DND-41 (cell line): ENCODE results near the gene FOSB.

Experiments used
- ATAC-seq: fragments of 200-7000 bp; cut with Tn5 transposase; 3 replicates; pipeline ENCODE4 v1.9.1; 2021; ENCODE audit warnings: low read depth; ENCODE audit not compliant: insufficient read depth
- DNase-seq: peaks from one replicate; pipeline ENCODE4 v3.0.0-alpha.2; 2020
- H2AFZ ChIP-seq: 2 replicates; pipeline ENCODE4 v1.6.0; 2012; ENCODE audit warnings: low read depth, low read length
- H3K27ac ChIP-seq: 2 replicates; pipeline ENCODE4 v1.5.1; 2012; ENCODE audit warnings: low read length, inconsistent platforms
- H3K27me3 ChIP-seq: fragments of 200-600 bp; sonication (generic); 2 replicates; pipeline ENCODE4 v1.6.0; 2012; ENCODE audit warnings: low read length, mild to moderate bottlenecking, inconsistent platforms; ENCODE audit not compliant: insufficient read depth, poor library complexity
- H3K36me3 ChIP-seq: 2 replicates; pipeline ENCODE4 v1.5.1; 2012; ENCODE audit warnings: low read length, inconsistent platforms; ENCODE audit not compliant: insufficient read depth
- H3K4me1 ChIP-seq: 2 replicates; pipeline ENCODE4 v1.5.1; 2012; ENCODE audit warnings: mild to moderate bottlenecking, low read length; ENCODE audit not compliant: insufficient read depth
- H3K4me2 ChIP-seq: 2 replicates; pipeline ENCODE4 v1.6.0; 2012; ENCODE audit warnings: mild to moderate bottlenecking, moderate library complexity, low read length, inconsistent platforms; ENCODE audit not compliant: insufficient read depth
- H3K4me3 ChIP-seq, 2 experiments: fragments of 200-600 bp in 1 of 2; shearing (Covaris generic) in 1 of 2; 2 replicates each; pipeline ENCODE4 v1.5.1; 2012 to 2016; ENCODE audit warnings: inconsistent platforms in 2 of 2, low read length in 2 of 2, mild to moderate bottlenecking in 2 of 2, low read depth in 1 of 2, moderate library complexity in 1 of 2
- H3K79me2 ChIP-seq: 2 replicates; pipeline ENCODE4 v1.6.0; 2012; ENCODE audit warnings: low read length, inconsistent platforms; ENCODE audit not compliant: insufficient read depth
- H3K9ac ChIP-seq: 2 replicates; pipeline ENCODE4 v1.6.0; 2012; ENCODE audit warnings: low read depth, mild to moderate bottlenecking, inconsistent platforms, low read length, moderate library complexity
- H3K9me3 ChIP-seq: 2 replicates; pipeline ENCODE4 v1.5.1; 2012; ENCODE audit warnings: low read length, moderate library complexity, mild to moderate bottlenecking, inconsistent platforms; ENCODE audit not compliant: insufficient read depth, severe bottlenecking
- H4K20me1 ChIP-seq: 2 replicates; pipeline ENCODE4 v1.6.0; 2012; ENCODE audit warnings: low read length; ENCODE audit not compliant: insufficient read depth
- CTCF ChIP-seq: IDR thresholded peaks from 2 replicates; pipeline ENCODE4 v1.5.1; 2012; ENCODE audit warnings: borderline replicate concordance, low read length, moderate library complexity, mild to moderate bottlenecking; ENCODE audit not compliant: poor library complexity, severe bottlenecking; ENCODE audit errors: extremely low read depth
- EZH2 ChIP-seq: IDR thresholded peaks from 3 replicates; pipeline ENCODE4 v1.6.1; 2012; ENCODE audit warnings: borderline replicate concordance, low read depth, mild to moderate bottlenecking, moderate library complexity, low read length, inconsistent platforms; ENCODE audit not compliant: severe bottlenecking

FOSB gene

GRCh38 chr19:45477713-45478453 lies 10.1 kb downstream of the FOSB start:
- Histone ChIP-seq H3K27me3 (peaks cover 2% of the 10 kb centered on the region), H3K27ac (peak overlapping the region; percentile 19; the same call in 1 of the 2 replicates), H3K79me2 (no peaks in the 10 kb centered on the region), H3K9me3 (no peaks in the 10 kb centered on the region), H3K4me1 (peaks cover 26% of the 10 kb centered on the region), H3K36me3 (no peaks in the 10 kb centered on the region), H3K4me3 (peak overlapping the region; percentile 2 to 61; a peak in 3 of 4 replicates), H2AFZ (peak overlapping the region; percentile 61), H3K4me2 (peak overlapping the region; percentile 62), H4K20me1 (no peaks in the 10 kb centered on the region), H3K9ac (peak overlapping the region; percentile 47)
- TF ChIP-seq EZH2 (peak; percentile 41), CTCF (no peak)
- ATAC-seq (no peak), DNase-seq (peak; percentile 10)

GRCh38 chr19:45478454-45479238 lies 10.8 kb downstream of the FOSB start:
- Histone ChIP-seq H4K20me1 (no peaks in the 10 kb centered on the region), H3K27me3 (peaks cover 2% of the 10 kb centered on the region), H3K79me2 (no peaks in the 10 kb centered on the region), H2AFZ (peak overlapping the region; percentile 82), H3K36me3 (no peaks in the 10 kb centered on the region), H3K4me3 (peak overlapping the region; percentile 16 to 61; a peak in 3 of 4 replicates), H3K9ac (peak overlapping the region; percentile 47), H3K4me2 (peak overlapping the region; percentile 62), H3K27ac (peak overlapping the region; percentile 82), H3K4me1 (peaks cover 26% of the 10 kb centered on the region), H3K9me3 (no peaks in the 10 kb centered on the region)
- TF ChIP-seq CTCF (peak; percentile 96), EZH2 (no peak)
- peak; percentile 89 for DNase-seq
- peak; percentile 88 for ATAC-seq

GRCh38 chr19:45483033-45483432 lies 15.2 kb downstream of the FOSB start:
- DNase-seq (no peak), ATAC-seq (no peak)
- no peak overlapping the region for H3K27ac ChIP-seq
- H3K4me3 ChIP-seq = no peak overlapping the region
- peaks cover 29% of the 10 kb centered on the region for H3K4me1 ChIP-seq
- H3K27me3 ChIP-seq = no peaks in the 10 kb centered on the region
- no peaks in the 10 kb centered on the region for H3K36me3 ChIP-seq
- H3K4me2 ChIP-seq = no peak overlapping the region
- no peak overlapping the region for H2AFZ ChIP-seq
- H3K9me3 ChIP-seq = no peaks in the 10 kb centered on the region
- no peak overlapping the region for H3K9ac ChIP-seq
- TF ChIP-seq EZH2 = no peak
- no peak for TF ChIP-seq CTCF
- no peaks in the 10 kb centered on the region for H4K20me1 ChIP-seq
- H3K79me2 ChIP-seq = no peaks in the 10 kb centered on the region
